ENCODE data around the gene ADAT3.
A peak's percentile ranks its signal among the peaks of the same experiment; 100 is the strongest.
"Not testable (repeated sequence)": the region's sequence is repeated elsewhere in the genome, so short reads cannot be mapped to it uniquely, and the experiment has no call there.

DNA sequence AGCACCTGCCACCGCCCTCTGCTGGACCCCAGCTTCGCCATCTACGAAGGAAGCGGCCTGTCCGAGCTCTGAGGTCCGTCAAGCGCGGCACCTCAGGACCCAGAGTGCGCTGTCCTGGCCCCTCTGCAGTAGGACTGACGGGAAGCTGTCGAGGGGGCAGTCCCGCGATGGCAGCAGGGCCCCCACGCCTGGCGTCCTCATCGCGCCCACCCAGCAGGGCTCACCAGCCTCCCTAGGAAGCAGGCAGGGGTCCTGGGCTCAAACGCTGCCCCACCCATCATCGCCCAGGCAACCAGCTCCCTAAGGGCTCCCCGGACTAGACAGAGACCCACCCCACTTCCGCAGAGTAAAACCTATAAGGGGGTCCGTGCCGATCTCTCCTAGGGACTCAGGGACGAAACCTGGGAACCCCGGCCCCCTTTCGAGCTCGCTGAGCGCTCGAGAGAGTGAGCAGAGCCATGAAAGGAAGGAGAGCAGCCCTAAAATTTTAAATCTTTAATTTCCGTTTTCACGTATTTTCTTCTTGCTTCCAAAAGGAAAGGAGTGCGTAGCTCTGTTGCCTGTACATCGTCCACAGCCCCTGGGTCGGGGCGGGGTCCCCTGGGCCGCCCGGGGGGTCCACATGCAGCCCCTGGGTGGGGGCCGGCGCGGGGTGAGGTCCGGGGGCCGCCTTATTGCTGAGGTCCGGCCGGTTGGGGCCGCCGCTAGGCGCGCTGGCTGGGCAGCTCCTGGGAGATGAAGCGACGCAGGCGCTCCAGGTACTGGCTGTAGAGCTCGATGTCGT is 28.5 kb upstream of the ADAT3 start:
- TF ChIP-seq, protein P1, sequence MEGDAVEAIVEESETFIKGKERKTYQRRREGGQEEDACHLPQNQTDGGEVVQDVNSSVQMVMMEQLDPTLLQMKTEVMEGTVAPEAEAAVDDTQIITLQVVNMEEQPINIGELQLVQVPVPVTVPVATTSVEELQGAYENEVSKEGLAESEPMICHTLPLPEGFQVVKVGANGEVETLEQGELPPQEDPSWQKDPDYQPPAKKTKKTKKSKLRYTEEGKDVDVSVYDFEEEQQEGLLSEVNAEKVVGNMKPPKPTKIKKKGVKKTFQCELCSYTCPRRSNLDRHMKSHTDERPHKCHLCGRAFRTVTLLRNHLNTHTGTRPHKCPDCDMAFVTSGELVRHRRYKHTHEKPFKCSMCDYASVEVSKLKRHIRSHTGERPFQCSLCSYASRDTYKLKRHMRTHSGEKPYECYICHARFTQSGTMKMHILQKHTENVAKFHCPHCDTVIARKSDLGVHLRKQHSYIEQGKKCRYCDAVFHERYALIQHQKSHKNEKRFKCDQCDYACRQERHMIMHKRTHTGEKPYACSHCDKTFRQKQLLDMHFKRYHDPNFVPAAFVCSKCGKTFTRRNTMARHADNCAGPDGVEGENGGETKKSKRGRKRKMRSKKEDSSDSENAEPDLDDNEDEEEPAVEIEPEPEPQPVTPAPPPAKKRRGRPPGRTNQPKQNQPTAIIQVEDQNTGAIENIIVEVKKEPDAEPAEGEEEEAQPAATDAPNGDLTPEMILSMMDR (IDR thresholded peaks at IDR 0.05; ENCODE audit: low read depth, low read length, poor library complexity, severe bottlenecking), result peak; percentile 56
- TF ChIP-seq EZH2phosphoT487 (IDR thresholded peaks at IDR 0.05; ENCODE audit: borderline replicate concordance, low read length), result not testable (repeated sequence)
